Measurements from ENCODE around the gene SDCBP2. TPM values are rescaled to one million over a fixed set of nuclear protein-coding genes. Genes with fewer than 3 reads are reported as not detected.
"Not testable (repeated sequence)": the region's sequence is repeated elsewhere in the genome, so short reads cannot be mapped to it uniquely, and the experiment has no call there.

The SDCBP2 gene
- total RNA-seq, 4 donors from 2014 or later: 1.3 to 2.9 (median 2.1) TPM

DNA sequence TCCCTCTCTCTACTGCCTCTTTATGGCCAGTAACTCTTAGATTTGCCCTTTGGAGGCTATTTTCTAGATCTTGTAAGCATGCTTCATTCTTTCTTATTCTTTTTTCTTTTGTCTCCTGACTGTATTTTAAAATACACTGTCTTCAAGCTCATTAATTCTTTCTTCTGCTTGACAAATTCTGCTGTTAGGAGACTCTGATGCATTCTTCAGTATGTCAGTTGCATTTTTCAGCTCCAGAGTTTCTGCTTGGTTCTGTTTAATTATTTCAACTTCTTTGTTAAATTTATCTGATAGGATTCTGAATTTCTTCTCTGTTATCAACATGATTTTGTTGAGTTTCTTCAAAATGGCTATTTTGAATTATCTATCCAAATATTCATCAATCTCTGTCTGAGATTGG lies 25.0 kb upstream of the SDCBP2 start:
- H3K36me3 ChIP-seq: peaks cover 0 to 16% of the 10 kb centered on the region in 2 donors
- H3K27ac ChIP-seq: no peak overlapping the region
- H3K4me1 ChIP-seq: no peaks in the 10 kb centered on the region
- ATAC-seq: no peak
- in situ Hi-C loops (cut with MboI; ENCODE audit: low sequenced_read_pairs in 4 of 4): no loop called here
- peaks cover 0 to 4% (median 0%) of the 10 kb centered on the region in 3 donors for H3K9me3 ChIP-seq
- no peak overlapping the region for H3K4me3 ChIP-seq
- H3K27me3 ChIP-seq: no peaks in the 10 kb centered on the region
- intact Hi-C loops (cut with DNase I; ENCODE audit: low total_unique reads): no loop called here
- no peak for DNase-seq
- TF ChIP-seq, protein P1, sequence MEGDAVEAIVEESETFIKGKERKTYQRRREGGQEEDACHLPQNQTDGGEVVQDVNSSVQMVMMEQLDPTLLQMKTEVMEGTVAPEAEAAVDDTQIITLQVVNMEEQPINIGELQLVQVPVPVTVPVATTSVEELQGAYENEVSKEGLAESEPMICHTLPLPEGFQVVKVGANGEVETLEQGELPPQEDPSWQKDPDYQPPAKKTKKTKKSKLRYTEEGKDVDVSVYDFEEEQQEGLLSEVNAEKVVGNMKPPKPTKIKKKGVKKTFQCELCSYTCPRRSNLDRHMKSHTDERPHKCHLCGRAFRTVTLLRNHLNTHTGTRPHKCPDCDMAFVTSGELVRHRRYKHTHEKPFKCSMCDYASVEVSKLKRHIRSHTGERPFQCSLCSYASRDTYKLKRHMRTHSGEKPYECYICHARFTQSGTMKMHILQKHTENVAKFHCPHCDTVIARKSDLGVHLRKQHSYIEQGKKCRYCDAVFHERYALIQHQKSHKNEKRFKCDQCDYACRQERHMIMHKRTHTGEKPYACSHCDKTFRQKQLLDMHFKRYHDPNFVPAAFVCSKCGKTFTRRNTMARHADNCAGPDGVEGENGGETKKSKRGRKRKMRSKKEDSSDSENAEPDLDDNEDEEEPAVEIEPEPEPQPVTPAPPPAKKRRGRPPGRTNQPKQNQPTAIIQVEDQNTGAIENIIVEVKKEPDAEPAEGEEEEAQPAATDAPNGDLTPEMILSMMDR (IDR thresholded peaks at IDR 0.05 in 4 of 5, conservative IDR thresholded peaks at IDR 0.05 in 1 of 5): no peak
- no peak for TF ChIP-seq POLR2A (IDR thresholded peaks at IDR 0.05)

DNA sequence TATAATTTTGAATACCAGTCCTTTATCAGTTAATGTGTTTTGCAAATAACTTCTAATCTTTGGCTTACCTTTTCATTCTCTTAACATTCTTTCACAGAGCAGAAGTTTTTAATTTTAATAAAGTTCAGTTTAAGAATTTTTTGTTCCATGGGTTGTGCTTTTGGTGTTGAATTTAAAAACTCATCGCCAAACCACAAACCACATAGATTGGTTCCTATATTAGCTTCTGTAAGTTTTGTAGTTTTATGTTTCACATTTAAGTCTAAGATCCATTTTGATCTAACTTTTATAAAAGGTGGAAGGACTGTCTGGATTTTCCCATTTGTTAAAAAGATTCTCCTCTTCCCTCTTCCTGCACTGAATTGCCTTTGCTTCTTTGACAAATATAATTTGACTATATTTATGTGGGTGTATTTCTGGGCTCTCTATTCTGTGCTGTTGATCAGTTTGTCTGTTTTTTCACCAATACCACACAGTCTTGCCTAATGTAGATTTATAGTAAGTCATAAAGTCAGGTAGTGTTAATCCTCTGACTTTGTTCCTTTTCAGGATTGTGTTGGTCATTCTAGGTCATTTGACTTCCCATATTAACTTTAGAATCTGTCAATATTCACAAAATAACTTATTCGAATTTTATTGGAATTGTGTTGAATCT lies 17.5 kb upstream of the SDCBP2 start:
- Histone ChIP-seq H3K4me1 (no peaks in the 10 kb centered on the region), H3K9me3 (peaks cover 0 to 4% (median 0%) of the 10 kb centered on the region in 3 donors), H3K27ac (no peak overlapping the region), H3K36me3 (no peaks in the 10 kb centered on the region), H3K27me3 (no peaks in the 10 kb centered on the region), H3K4me3 (no peak overlapping the region)
- ATAC-seq: no peak
- TF ChIP-seq, protein P1 (IDR thresholded peaks at IDR 0.05 in 4 of 5, conservative IDR thresholded peaks at IDR 0.05 in 1 of 5): no peak
- no peak for TF ChIP-seq POLR2A (IDR thresholded peaks at IDR 0.05)
- DNase-seq: no peak
- in situ Hi-C loops (cut with MboI; ENCODE audit: low sequenced_read_pairs in 4 of 4): no loop called here
- intact Hi-C loops (cut with DNase I; ENCODE audit: low total_unique reads): no loop called here

DNA sequence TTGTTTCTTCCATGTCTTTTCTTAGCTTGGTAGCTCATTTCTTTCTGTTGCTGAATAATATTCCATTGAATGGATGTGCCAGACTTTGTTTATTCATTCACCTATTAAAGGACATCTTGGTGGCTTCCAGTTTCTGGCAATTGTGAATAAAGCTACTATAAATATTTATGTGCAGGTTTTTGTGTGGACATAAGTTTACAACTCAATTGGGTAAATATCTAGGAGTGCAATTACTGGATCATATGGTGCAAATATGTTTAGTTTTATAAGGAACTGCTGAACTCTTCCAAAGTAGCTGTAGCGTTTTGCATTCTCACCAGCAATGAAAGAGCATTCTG lies 16.8 kb upstream of the SDCBP2 start:
- no peaks in the 10 kb centered on the region for H3K27me3 ChIP-seq
- no peaks in the 10 kb centered on the region for H3K4me1 ChIP-seq
- no peak overlapping the region for H3K4me3 ChIP-seq
- TF ChIP-seq, protein P1 (IDR thresholded peaks at IDR 0.05 in 4 of 5, conservative IDR thresholded peaks at IDR 0.05 in 1 of 5): no peak
- no peak for TF ChIP-seq POLR2A (IDR thresholded peaks at IDR 0.05)
- H3K27ac ChIP-seq: no peak overlapping the region
- peaks cover 0 to 4% (median 0%) of the 10 kb centered on the region in 3 donors for H3K9me3 ChIP-seq
- in situ Hi-C loops (cut with MboI; ENCODE audit: low sequenced_read_pairs in 4 of 4) (no loop called here), intact Hi-C loops (cut with DNase I; ENCODE audit: low total_unique reads) (no loop called here)
- DNase-seq (no peak), ATAC-seq (no peak)
- H3K36me3 ChIP-seq: no peaks in the 10 kb centered on the region

DNA sequence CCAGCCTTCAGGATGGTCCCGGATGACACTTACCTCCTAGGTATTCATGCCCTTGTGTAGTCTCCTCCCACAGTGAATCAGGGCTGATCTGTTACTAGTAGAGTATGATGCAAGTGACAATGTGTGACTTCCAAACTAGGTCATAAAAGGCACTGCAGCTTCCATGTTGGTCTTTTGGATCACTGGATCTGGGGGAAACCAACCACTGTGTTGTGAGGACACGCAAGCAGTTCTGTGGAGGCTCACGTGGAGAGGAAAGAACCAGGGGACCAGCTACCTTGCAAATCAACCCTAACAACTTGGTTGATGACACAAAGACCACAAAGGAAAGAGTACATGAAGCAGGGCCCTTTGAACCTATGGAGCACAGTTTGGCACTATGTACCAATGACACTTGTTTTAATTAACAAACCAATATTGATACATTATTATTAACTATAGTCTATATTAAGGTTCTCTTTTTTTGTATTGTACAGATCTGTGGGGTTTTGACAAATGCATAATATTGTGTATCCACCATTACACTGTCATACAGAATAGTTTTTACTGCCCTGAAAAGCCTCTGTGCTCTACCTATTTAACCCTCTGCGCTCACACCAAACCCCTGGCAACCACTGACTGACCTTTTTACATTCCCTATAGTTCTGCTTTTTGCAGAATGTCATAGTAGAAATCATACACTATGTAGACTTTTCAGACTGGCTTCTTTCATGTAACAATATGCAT lies 16.3 kb upstream of the SDCBP2 start:
- no peaks in the 10 kb centered on the region for H3K27me3 ChIP-seq
- H3K27ac ChIP-seq: no peak overlapping the region
- ATAC-seq (no peak), DNase-seq (no peak)
- in situ Hi-C loops (cut with MboI; ENCODE audit: low sequenced_read_pairs in 4 of 4): no loop called here
- intact Hi-C loops (cut with DNase I; ENCODE audit: low total_unique reads): no loop called here
- peaks cover 0 to 4% (median 0%) of the 10 kb centered on the region in 3 donors for H3K9me3 ChIP-seq
- H3K4me3 ChIP-seq: no peak overlapping the region
- H3K36me3 ChIP-seq: no peaks in the 10 kb centered on the region
- TF ChIP-seq, protein P1 (IDR thresholded peaks at IDR 0.05 in 4 of 5, conservative IDR thresholded peaks at IDR 0.05 in 1 of 5): no peak
- TF ChIP-seq POLR2A (IDR thresholded peaks at IDR 0.05): no peak
- no peaks in the 10 kb centered on the region for H3K4me1 ChIP-seq

DNA sequence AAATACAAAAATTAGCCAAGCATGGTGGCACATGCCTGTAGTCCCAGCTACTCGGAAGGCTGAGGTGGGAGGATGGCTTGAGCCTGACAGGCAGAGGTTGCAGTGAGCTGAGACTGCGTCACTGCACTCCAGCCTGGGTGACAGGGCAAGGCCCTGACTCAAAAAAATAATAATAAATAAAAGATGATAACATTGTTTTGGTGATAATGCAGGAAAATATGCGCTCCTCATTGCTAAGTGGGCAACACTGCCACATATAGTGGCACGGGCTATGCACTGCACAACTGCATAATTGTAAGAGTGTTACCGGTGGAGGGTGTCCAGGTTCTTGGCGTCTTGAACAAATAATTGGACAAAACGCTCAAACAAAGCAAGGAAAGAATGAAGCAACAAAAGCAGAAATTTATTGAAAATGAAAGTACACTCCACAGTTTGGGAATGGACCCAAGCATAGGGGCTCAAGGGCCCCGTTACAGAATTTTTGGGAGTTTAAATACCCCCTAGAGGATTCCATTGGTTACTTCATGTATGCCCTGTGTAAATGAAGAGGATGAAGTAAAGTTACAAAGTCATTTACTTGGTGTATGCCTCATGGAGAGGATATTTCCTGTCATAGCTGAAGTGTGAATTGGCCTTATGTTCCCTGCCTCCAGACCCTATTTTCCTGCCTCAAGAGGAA lies 14.6 kb upstream of the SDCBP2 start:
- H3K27ac ChIP-seq; H3K9me3 ChIP-seq; H3K4me3 ChIP-seq; intact Hi-C loops (cut with DNase I; ENCODE audit: low total_unique reads); DNase-seq; in situ Hi-C loops (cut with MboI; ENCODE audit: low sequenced_read_pairs in 4 of 4); H3K4me1 ChIP-seq; ATAC-seq; H3K36me3 ChIP-seq; H3K27me3 ChIP-seq: not testable (repeated sequence)
